PC-9 (cell line): ENCODE results near the gene RFC2. TPM values are rescaled to one million over a fixed set of nuclear protein-coding genes. Genes with fewer than 3 reads are reported as not detected.

Experiments
- BruUV-seq: library from RNA; stranded (reverse); fragments of 400-500 nt; replicated peaks from 2 replicates; lab custom pipeline; 2021; lab: Mats Ljungman, UMichigan
- CTCF ChIA-PET: fragments of 300-600 bp; sonication (Branson Sonifier 250); formaldehyde crosslinking; loops from one replicate; lab custom pipeline; 2022; ENCODE audit warnings: antibody characterized with exemption; lab: Charles Lee
- POLR2A ChIA-PET: fragments of 300-600 bp; sonication (Branson Sonifier 250); formaldehyde crosslinking; loops from one replicate; lab custom pipeline; 2022; ENCODE audit warnings: antibody characterized with exemption; ENCODE audit not compliant: unreplicated experiment; lab: Charles Lee
- DNase-seq, 2 experiments: peaks; one replicate each; pipeline versions ENCODE4 v3.0.0 to v3.0.0-alpha.2; 2015 to 2022; ENCODE audit warnings: mixed read lengths in 1 of 2
- H2AFZ ChIP-seq: fragments of 200-600 bp; sonication (generic); 2 replicates; pipeline ENCODE4 v1.8.1; 2017; ENCODE audit warnings: antibody characterized with exemption
- H3F3A ChIP-seq: fragments of 200-600 bp; sonication (generic); 2 replicates; pipeline ENCODE4 v1.8.1; 2017; ENCODE audit warnings: antibody characterized with exemption, mild to moderate bottlenecking, low read depth; ENCODE audit not compliant: insufficient read depth
- H3K27ac ChIP-seq: fragments of 200-600 bp; sonication (generic); 2 replicates; pipeline ENCODE4 v1.6.1; 2016; ENCODE audit warnings: mixed run types
- H3K27me3 ChIP-seq: fragments of 200-600 bp; sonication (generic); 2 replicates; pipeline ENCODE4 v1.6.1; 2016; ENCODE audit warnings: low read depth, mixed run types; ENCODE audit not compliant: insufficient read depth
- H3K36me3 ChIP-seq: fragments of 200-600 bp; sonication (generic); 2 replicates; pipeline ENCODE4 v1.6.1; 2016; ENCODE audit warnings: low read depth, mixed run types
- H3K4me1 ChIP-seq: fragments of 200-600 bp; sonication (generic); replicated peaks from 2 replicates; pipeline ENCODE4 v1.6.1; 2016; ENCODE audit warnings: mixed run types; ENCODE audit not compliant: insufficient read depth
- H3K4me2 ChIP-seq: fragments of 200-600 bp; sonication (generic); 2 replicates; pipeline ENCODE4 v1.6.1; 2017; ENCODE audit warnings: mixed run types
- H3K4me3 ChIP-seq: fragments of 200-600 bp; sonication (generic); 2 replicates; pipeline ENCODE4 v1.6.1; 2016; ENCODE audit warnings: mixed run types
- H3K79me2 ChIP-seq: fragments of 200-600 bp; sonication (generic); 2 replicates; pipeline ENCODE4 v1.6.1; 2017; ENCODE audit warnings: low read depth, mixed run types
- H3K9me2 ChIP-seq: fragments of 200-600 bp; sonication (generic); 2 replicates; pipeline ENCODE4 v1.8.1; 2017; ENCODE audit warnings: mild to moderate bottlenecking; ENCODE audit not compliant: insufficient read depth
- H3K9me3 ChIP-seq: fragments of 200-600 bp; sonication (generic); 2 replicates; pipeline ENCODE4 v1.8.1; 2016; ENCODE audit warnings: low read depth; ENCODE audit not compliant: insufficient read depth
- H4K20me1 ChIP-seq: fragments of 200-600 bp; sonication (generic); 2 replicates; pipeline ENCODE4 v1.8.1; 2017; ENCODE audit not compliant: insufficient read depth
- EZH2 ChIP-seq: fragments of 200-600 bp; sonication (generic); IDR thresholded peaks from 2 replicates; pipeline ENCODE4 v1.8.0; 2017; ENCODE audit warnings: antibody characterized with exemption, low read depth
- intact Hi-C: fragments of 100-400 bp; cut with micrococcal nuclease; formaldehyde crosslinking; loops from one replicate; pipeline ENCODE4 v1.10.0; 2022; ENCODE audit not compliant: unreplicated experiment
- total RNA-seq: library from RNA; stranded (reverse); gene quantifications from 2 replicates; pipeline ENCODE4 v1.2.3, GENCODE V29; 2021
- TF ChIP-seq, protein P1 (sequence below): fragments of 200-600 bp; sonication (generic); conservative IDR thresholded peaks from 2 replicates; pipeline ENCODE4 v1.6.1; 2017; ENCODE audit warnings: mixed run types, antibody characterized with exemption, mild to moderate bottlenecking, moderate library complexity

RFC2 gene
- total RNA-seq, 1 experiment from 2014 or later, result 75.7 TPM

DNA sequence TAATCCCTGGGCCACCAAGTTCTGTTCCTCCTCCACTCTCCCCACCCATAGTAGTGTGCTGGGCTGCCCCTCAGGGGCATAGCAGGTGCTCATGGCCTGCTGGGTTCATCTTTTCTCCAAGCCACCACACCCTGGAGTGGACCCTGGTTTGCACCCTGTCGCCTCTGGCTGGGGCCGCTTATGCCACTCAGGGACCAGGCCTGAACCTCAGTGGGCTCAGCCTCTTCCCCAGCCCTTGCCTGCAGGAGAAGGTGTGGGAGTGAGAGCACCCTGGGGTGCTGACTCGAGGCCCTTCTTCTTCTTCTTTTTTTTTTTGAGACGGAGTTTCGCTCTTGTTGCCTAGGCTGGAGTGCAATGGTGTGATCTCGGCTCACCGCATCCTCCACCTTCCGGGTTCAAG, 45.2 kb upstream of the RFC2 start:
- CTCF ChIA-PET, result no interaction called here
- DNase-seq, result no peak
- no peak overlapping the region for H3K27ac ChIP-seq
- no peaks in the 10 kb centered on the region for H3K36me3 ChIP-seq
- peaks cover 11% of the 10 kb centered on the region for H3K4me1 ChIP-seq
- no peaks in the 10 kb centered on the region for H3K9me2 ChIP-seq
- no TSS peak for BruUV-seq
- no peaks in the 10 kb centered on the region for H3K27me3 ChIP-seq
- TF ChIP-seq, protein P1, sequence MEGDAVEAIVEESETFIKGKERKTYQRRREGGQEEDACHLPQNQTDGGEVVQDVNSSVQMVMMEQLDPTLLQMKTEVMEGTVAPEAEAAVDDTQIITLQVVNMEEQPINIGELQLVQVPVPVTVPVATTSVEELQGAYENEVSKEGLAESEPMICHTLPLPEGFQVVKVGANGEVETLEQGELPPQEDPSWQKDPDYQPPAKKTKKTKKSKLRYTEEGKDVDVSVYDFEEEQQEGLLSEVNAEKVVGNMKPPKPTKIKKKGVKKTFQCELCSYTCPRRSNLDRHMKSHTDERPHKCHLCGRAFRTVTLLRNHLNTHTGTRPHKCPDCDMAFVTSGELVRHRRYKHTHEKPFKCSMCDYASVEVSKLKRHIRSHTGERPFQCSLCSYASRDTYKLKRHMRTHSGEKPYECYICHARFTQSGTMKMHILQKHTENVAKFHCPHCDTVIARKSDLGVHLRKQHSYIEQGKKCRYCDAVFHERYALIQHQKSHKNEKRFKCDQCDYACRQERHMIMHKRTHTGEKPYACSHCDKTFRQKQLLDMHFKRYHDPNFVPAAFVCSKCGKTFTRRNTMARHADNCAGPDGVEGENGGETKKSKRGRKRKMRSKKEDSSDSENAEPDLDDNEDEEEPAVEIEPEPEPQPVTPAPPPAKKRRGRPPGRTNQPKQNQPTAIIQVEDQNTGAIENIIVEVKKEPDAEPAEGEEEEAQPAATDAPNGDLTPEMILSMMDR, result no peak
- TF ChIP-seq EZH2, result no peak
- no peaks in the 10 kb centered on the region for H3K9me3 ChIP-seq
- H3K4me3 ChIP-seq, result no peak overlapping the region
- no peak overlapping the region for H3K4me2 ChIP-seq
- H4K20me1 ChIP-seq, result no peaks in the 10 kb centered on the region
- H3F3A ChIP-seq, result peaks cover 7% of the 10 kb centered on the region; the same call in 1 of the 2 replicates
- H3K79me2 ChIP-seq, result no peaks in the 10 kb centered on the region
- POLR2A ChIA-PET, result no interaction called here
- H2AFZ ChIP-seq, result no peak overlapping the region
- intact Hi-C loops, result no loop called here

DNA sequence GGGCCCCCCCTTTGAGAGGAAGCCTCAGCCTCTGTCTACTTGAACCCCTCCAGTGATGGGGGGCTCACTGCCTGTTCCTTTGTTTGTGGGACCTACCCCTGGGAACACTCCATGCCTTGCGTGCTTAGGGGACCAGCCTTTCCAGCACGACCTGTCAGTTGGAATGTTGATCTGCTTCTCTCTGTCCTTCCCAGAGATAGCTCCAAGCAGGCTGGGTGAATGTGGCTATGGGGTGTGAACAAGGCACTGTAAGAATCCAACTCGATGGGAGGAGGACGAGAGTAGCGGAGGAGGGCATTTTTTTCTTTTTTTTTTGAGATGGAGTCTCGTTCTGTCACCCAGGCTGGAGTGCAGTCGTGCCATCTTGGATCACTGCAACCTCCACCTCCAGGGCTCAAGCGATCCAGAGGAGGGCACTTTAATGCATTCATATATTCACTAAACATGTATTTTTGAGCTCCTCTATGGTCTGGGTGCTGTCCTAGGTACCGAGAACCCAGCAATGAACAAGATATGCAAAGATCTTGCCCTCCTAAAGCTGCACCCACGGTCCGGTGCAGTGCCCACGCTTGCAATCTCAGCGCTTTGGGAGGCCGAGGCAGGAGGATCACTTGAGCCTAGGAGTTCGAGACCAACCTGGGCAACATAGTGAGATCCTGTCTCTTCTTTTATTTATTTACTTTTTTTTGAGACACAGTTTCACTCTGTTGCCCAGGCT, 43.5 kb upstream of the RFC2 start:
- H4K20me1 ChIP-seq, result no peaks in the 10 kb centered on the region
- no peaks in the 10 kb centered on the region for H3K9me3 ChIP-seq
- H3F3A ChIP-seq, result peaks cover 7% of the 10 kb centered on the region; the same call in 1 of the 2 replicates
- H2AFZ ChIP-seq, result no peak overlapping the region
- no peaks in the 10 kb centered on the region for H3K36me3 ChIP-seq
- intact Hi-C loops, result no loop called here
- no peaks in the 10 kb centered on the region for H3K79me2 ChIP-seq
- H3K27ac ChIP-seq, result no peak overlapping the region
- BruUV-seq, result no TSS peak
- no peak for TF ChIP-seq EZH2
- TF ChIP-seq, protein P1, result no peak
- DNase-seq, result no peak
- no peaks in the 10 kb centered on the region for H3K9me2 ChIP-seq
- ChIA-PET CTCF (interaction anchor here (0.7 kb wide), 1 partner anchor 239 kb away, joined by 7 read pairs; no protein-coding TSS in a partner anchor), POLR2A (interaction anchor here (0.5 to 0.6 kb wide), 2 partner anchors 8 to 14 kb away, joined by 6 to 15 read pairs; partner anchors contain the start of gene CLIP2)
- no peaks in the 10 kb centered on the region for H3K27me3 ChIP-seq
- H3K4me3 ChIP-seq, result no peak overlapping the region
- no peak overlapping the region for H3K4me2 ChIP-seq
- peaks cover 4% of the 10 kb centered on the region for H3K4me1 ChIP-seq

DNA sequence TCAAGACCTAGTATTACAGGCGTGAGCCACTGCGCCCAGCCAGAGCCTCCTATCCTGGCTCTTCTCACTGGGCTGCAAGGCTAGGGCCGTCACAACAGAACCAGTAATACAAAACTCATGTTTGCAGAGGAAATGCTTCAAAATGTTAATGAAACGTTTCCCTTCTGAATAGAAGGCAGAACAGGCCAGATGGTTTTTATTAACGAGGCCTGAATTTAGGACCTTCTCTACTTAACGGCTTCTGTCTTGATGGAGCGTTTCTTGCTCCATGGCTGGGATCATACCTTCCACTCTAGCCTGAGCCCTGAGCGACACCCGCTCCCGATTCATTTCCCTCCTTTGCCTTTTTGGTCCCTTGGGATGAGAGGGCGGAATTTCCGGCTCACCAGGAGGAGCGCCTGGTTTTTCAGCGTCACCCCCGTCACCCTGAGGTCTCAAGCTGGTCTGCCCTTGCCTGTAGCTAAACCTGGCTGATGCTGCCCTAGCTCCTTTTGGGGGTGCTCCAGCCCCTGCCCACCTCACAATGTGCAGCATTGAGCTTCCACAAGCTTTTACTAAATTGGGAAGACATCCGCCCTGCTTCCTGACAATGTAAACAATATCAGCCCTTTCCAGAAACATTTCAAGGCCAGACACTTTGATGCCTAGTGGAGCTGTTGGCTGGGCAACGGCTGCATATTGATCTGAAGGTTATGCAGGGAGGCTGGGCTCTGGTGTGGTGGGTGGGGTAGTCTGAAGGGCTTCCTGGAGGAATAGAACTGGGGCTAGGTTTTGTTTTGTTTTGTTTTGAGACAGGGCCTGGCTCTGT, 40.2 kb upstream of the RFC2 start:
- H4K20me1 ChIP-seq, result no peaks in the 10 kb centered on the region; the same call in 1 of the 2 replicates
- peaks cover 10% of the 10 kb centered on the region; the same call in 1 of the 2 replicates for H3K79me2 ChIP-seq
- no peaks in the 10 kb centered on the region for H3K9me3 ChIP-seq
- peaks cover 6% of the 10 kb centered on the region; the same call in 1 of the 2 replicates for H3F3A ChIP-seq
- POLR2A ChIA-PET, result no interaction called here
- TF ChIP-seq, protein P1, result no peak
- no peak for TF ChIP-seq EZH2
- no peaks in the 10 kb centered on the region for H3K36me3 ChIP-seq
- DNase-seq, result no peak
- H3K9me2 ChIP-seq, result no peaks in the 10 kb centered on the region
- CTCF ChIA-PET, result no interaction called here
- no TSS peak for BruUV-seq
- no peak overlapping the region for H3K4me2 ChIP-seq
- peaks cover 8% of the 10 kb centered on the region for H3K4me1 ChIP-seq
- H2AFZ ChIP-seq, result no peak overlapping the region
- no peaks in the 10 kb centered on the region for H3K27me3 ChIP-seq
- no peak overlapping the region for H3K27ac ChIP-seq
- no peak overlapping the region for H3K4me3 ChIP-seq
- intact Hi-C loops, result loop anchor here (5.0 kb wide), 1 partner anchor 98 kb away; no protein-coding TSS in a partner anchor
